GM12875 (cell line): ENCODE results near the gene FLAD1.
A peak's percentile ranks its signal among the peaks of the same experiment; 100 is the strongest.

Experiments
- H3K4me3 ChIP-seq: one replicate; pipeline ENCODE4 v1.5.1; 2011; ENCODE audit warnings: low read depth, low read length, control low read depth
- CTCF ChIP-seq: IDR thresholded peaks from 2 replicates; pipeline ENCODE4 v1.5.1; 2011; ENCODE audit warnings: low read depth, mild to moderate bottlenecking, control low read depth, inconsistent platforms, low read length, moderate library complexity, borderline replicate concordance; ENCODE audit not compliant: insufficient read depth

FLAD1 gene

GRCh38 chr1:155000411-155000725, 17.2 kb downstream of the FLAD1 start:
- peak overlapping the region; percentile 81 for H3K4me3 ChIP-seq
- TF ChIP-seq CTCF = no peak

DNA sequence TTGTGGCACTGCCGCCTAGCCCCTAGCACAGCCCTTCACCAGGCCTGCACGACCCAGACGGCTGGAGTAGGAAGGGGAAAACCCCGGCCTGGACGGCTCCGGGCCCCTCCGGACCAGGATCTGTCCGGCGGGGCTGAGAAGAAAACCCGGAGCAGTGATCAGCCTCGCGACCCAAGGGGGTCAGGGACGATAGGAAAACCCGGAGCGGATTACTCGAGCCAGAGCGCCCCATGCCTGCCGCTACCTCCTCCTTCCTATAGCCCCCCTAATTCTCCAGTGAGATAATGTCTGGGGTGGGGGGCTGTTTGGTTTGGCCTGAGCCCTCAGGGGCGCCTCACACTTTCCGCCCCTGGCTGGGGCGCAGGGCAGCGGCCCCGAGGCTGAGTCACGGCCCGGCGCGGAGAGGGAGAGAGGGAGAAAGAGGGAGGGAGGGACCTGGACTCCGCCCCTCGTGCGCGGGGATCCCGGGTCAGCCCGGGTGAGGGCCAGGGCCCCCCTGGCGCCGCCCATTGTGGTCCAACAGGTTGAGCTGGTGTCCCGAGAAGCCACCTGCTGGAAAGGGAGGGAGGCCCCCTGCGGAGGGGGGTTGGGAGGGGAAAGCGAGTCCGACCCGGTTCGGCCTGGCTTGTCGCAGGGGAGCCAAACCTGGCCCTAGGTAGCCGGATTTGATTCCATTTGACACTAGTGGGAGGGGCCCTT, 17.7 kb downstream of the FLAD1 start:
- no peak for TF ChIP-seq CTCF
- H3K4me3 ChIP-seq = peak overlapping the region; percentile 81

DNA sequence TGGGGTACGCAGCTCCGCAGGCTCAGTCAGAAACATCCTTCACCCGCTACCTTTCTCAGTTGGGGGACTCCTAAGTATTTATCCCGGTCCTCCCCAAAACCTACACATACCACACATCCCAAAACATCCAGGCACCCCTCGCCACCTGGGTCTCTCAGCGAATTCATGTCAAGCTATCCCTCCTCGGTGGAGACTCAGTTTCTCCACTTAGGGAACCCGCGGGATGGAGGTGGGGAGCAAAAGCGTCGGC, 18.2 kb downstream of the FLAD1 start:
- no peak for TF ChIP-seq CTCF
- H3K4me3 ChIP-seq = peak overlapping the region; percentile 81

DNA sequence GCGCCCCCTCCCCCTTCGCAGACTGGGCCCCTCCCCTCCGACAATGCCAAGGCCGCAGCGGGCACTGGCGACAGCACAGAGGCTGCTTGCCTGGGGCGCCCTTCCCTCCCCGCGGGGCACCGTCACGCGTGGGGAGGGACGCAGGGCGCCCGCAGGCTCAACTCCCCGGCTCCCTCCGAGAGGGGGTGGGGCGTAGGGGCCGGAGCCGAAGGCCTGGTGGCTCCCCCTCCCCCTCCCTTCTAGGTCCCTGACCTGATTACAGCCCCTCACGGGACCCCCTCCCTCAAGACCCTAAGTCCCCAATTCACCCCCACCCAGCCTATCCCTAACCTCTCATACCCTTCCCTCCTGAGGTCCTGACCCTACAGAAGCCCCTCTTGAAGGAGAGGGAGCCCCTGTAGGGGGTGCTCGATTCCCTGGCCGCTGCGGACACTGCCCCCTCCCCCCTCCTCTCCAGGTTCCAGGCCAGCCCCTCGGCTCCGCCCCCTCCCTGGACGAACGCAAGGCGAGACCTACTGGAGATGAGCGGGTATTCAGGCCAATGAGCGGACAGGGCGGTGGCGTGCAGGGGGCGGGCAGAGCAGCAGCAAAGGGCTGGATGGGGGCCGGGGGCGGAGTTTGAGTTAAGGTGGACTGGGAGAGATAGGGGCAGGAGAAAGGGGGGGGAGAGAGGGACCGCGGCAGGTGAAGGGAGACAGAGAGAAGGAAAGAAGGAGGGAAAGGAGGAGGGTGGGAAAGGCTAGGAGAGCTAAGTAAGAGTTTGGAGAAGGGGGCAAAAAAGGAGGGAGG, 18.7 kb downstream of the FLAD1 start:
- TF ChIP-seq CTCF = peak; percentile 47; the same call in 1 of the 2 replicates
- peak overlapping the region; percentile 81 for H3K4me3 ChIP-seq

DNA sequence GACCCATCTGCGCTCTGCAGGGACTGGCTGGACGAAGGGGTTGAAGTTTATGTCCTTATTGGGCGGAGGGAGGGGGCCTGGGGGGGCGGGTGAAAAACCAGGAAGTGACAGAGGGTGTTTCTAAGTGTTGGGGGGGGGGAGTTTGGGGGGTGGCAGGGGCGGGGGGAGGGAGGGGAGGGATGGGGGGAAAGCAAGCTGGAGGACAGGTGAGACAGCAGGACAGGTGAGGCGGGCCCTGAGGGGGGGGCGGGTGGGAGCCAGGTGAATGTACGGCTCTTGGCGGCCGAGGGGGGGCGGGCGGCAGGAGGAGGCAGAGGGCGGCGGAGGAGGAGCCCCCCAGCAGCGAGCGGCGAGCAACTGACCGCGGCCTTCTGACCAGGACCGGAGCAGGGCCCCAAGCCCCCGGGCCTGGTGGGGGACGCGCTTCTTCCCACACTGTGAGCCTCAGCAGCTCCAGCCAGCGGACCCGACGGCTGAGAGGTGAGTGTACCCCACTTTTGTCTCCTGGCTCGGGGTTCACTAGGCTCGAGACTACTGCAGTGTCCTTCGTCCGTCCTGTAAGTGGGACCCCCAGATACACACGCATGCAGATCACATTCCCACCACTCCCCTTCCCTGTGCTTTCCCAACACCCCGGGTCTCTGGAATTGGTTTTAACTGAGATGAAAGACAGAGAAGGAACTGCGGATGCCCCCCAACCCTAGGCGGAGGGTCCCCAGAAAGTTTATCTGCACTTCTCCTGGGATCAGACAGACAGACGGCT, 19.5 kb downstream of the FLAD1 start, which contains the start of gene ZBTB7B:
Gene ZBTB7B (plus strand): TSS at position 339 of the 763 bp plus-strand sequence. CDS start 11,859 bp downstream, outside the sequence.
- no peak for TF ChIP-seq CTCF
- peak within 1 kb of the TSS; percentile 94 for H3K4me3 ChIP-seq

DNA sequence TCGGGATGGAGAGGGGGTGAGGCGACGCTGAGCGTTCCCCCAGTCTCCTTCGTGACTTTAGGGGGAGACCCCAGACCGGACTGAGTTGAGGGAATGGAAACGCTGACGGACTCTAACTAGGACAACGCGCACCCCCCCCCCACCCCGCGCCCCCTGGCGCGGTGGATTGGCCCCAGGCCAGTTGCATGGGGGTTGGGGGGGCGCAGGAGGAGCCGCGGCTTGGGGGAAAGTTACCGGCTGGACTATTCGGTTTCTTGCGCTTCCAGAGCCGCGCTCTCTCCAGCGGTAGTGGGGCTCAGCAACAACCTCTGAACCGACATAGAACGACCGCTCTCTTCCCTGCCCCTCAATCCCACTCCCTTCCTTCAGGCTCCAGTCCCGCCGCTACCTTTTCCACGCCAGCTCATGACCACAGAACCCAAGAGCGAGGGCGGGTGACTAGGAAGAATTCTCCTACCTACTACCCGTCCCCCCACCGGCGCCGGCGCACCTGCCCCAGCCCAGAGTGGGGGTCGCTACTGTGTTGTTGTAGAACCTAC, 20.2 kb downstream of the FLAD1 start:
- TF ChIP-seq CTCF = no peak
- H3K4me3 ChIP-seq = peak overlapping the region; percentile 94
